Measurements from ENCODE around the gene ROBO1. TPM values are rescaled to one million over a fixed set of nuclear protein-coding genes. Genes with fewer than 3 reads are reported as not detected.

Gene ROBO1
- polyA plus RNA-seq, 3 donors, result 86.9 to 107 (median 102) TPM

DNA sequence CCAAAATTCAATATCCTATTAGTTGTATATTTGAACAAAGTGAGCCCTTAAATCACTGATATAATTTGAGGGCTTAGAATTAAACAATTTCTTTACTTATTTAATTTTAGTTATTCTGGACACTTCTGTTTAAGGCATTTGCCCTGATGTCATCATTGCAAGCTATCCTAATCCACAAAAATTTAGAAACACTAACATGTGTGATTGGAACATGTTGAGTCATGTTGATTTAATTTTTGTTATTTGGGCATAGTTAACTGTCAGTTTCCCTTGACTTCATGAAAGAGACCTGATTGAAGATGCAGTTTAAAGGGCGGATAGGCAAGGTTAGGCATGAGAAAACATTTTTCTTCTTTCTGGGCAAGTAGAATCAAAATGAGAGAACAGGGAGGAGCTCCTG, 682.6 kb downstream of the ROBO1 start:
- no peak for DNase-seq

DNA sequence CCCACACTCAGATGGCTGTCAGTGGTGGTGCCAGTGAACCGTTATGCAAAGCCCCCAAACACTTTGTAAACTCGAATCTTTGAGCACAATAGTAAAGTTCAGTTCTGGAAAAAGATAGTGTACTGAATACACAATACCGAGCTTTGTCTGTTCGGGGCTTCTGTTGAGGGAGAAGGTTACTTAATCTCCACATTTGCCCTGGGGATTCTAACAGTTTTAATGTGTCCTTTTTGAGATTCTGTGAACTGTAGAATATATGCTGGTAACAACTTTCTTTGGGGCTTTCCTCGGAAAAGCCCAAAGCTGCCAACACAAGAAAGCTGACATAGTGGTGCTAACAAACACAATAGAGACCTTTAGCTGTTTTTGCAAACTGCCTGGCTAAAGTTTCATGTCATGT, 686.5 kb downstream of the ROBO1 start:
- no peak for DNase-seq

DNA sequence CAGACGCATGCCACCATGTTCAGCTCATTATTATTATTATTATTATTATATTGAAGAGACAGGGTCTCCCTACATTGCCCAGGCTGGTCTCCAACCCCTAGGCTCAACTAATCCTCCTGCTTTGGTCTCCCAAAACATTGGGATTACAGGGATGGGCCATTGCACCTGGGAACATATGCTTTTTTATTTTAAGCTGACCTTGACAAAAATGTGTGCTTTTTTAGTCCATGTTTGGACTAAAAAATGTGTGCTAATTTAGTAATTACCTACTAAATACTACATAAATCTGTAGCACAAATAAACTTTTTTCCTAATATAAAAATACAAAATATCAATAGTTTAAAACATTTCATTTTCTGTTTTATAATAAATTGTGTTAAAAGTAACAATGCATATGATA, 693.2 kb downstream of the ROBO1 start:
- no peak for DNase-seq

DNA sequence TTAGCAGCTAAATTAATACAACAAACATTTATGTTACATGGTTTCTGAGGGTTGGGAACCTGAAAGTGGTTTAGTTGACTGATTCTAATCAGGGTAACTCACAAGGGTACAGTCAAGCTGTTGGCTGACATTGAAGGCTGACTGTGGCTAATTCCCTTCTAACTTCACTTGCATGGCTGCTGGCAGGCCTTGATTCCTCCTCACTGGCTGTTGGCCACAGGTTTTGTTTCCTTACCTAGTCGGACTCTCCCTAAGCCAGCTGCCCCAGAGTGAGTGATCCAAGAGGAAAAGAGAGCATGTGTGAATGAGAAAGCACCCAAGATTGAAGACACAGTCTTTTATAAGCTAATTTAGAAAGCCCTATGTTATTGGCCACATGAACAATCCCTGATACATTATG, 700.1 kb downstream of the ROBO1 start:
- DNase-seq, result no peak

DNA sequence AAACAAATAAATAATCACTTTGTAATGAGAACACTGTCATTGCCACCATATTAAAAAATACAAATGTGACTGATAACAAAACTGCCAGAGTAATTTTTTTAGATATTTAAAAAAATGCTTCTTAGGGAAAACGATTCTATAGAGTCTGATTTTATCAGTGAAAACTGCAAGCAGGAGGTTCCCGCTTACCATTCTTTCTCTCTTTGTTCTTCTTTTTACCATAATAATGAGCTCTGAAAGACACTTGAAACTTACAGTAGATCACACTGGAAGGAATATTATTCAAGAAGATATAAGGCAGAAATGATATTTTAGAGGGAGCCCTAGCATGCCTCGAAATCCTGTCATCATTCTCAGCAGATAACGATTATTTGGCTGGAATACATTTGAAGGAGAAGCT, 701.3 kb downstream of the ROBO1 start:
- DNase-seq, result no peak

DNA sequence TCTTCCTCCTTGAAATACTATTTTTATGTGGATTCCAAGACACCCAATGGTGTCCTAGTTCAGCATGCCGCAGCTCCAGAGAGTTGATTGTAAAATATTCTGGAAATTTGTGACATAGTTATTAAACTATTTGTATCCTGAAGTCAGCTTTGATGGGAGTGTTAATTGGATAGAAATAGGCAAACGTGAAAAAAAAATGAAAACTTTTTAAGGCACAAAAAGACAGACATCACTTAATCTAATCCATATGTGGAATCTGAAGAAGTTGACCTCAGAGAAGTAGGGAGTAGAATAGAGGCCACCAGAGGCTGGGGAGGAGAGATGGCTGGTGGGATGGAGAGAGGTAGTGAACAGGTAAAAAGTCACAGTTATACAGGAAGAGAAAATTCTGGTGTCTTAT, 704.2 kb downstream of the ROBO1 start:
- DNase-seq, result no peak

DNA sequence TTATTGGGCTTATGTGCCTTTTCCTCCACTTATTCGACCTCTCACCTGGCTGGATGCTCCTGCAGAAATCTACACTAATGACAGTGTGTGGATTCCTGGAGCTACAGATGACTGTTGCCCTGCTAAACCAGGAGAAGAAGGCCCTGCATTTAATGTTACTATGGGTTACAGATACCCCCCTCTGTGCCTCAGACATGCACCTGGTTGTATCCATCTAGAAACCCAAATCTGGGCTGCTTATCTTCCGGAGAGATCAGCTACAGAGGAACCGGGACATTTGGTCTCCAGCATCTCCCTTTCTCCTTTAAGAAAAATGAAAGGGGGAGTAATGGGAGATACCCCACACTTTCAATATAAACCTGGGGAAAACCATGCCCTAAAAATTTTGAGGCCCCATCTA, 710.0 kb downstream of the ROBO1 start:
- no peak for DNase-seq

DNA sequence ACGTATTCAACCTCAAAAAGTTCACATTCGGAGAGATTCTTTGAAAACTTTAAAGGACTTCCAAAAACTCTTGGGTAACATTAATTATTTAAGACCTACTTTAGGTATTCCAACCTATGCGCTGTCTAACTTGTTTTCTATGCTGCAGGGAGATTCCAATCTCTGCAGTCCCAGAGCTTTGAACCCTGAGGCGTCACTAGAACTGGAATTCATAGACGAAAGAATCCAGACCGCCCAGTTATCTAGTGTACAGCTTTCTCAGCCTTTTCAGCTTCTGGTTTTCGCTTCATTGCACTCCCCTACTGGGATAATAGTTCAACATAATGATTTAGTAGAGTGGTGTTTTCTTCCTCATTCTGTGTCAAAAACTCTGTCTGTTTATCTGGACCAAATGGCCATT, 711.3 kb downstream of the ROBO1 start:
- no peak for DNase-seq

DNA sequence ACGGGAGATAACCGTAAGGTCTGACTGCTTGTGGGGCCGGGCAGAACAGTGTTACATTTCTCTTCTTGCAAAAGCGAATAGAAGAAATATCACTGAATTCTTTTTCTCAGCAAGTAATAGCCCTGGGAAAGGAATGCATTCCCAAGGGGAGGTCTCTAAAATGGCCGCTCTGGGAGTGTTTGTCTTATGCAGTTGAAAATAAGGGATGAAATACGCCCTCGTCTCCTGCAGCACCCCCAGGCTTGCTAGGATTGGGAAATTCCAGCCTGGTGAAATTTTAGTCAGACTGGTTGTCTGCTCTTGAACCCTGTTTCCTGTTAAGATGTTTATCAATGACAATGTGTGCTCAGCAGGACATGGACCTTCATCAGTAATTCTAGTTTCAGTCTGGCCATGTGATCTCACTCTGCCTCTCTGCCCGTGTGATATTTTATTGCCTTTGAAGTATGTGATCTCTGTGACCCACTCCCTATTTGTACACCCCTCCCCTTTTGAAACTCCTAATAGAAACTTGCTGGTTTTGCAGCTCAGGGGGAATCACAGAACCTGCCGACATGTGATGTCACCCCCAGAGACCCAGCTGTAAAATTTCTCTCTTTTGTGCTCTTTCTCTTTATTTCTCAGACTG, 715.6 kb downstream of the ROBO1 start:
- no peak for DNase-seq

DNA sequence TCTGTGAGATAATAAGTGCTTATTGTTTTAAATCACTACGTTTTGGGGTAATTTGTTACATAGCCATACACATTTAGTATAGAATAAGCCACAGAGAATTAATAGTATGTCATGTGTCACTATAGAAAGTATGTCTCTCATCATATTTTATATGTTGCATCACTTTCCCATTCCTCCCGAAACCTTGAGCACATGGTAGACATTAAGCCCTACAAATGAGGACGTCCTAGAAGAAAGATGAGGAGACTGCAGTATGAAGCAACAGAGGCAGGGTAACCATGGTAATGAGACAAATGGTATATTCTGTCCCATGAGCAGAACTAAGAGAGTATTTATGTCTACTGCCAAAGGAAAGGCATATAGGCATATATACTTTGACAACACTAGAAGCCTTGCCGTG, 720.2 kb downstream of the ROBO1 start:
- DNase-seq, result no peak

DNA sequence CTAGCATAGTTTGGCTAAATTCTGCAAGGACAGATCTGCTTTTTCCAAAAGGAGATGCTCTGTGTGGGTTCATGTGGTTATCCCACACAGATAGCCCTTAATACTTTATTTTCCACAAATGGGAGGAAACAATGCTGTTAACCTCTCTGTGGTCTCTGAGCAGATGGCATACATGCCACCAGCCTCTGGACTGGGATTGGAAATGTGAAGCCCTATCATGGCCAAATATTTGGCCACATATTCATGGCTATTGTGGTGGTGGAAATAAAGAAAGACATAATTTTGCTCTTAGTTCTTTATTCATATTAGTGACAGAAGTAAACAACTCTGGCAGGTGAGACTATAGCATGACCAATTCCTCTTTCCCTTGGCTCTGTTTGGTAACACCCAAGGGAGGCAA, 726.2 kb downstream of the ROBO1 start:
- no peak for DNase-seq

DNA sequence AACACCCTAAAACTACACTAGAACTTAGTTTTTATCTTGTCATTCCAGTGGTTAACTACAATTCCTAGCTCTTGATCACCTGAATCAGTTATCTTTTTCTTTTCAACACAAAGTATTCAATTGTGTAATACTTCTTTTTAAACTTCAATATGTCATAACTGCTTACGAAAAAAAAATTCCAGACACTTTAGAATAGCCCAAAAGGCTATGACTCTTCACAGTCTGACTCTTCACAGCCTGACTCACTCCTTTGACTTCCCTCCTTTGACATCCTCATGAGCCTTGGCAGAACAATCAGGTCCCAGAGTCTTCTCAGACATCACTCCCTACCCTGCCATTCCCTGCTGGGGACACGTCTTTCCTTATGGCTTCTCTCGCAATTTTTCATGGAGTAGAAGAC, 727.1 kb downstream of the ROBO1 start:
- DNase-seq, result no peak

DNA sequence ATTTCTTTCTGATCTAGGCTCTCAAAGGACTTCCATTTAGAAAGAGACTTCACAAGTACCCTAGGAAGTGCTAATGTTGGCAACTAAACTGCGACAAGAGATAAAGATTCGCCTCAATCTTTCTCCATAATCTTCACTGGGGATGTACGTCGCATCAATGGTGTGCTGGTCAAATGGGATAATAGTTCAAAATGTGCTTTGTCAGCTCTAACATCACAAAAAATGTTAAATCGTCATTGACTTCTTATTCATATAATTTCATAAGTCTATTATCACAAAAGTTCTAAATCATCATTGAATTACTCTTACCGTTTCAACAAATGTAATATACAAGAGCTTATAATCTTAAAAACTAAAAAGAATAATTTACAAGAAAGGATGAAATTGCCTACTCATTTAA, 727.7 kb downstream of the ROBO1 start:
- no peak for DNase-seq

DNA sequence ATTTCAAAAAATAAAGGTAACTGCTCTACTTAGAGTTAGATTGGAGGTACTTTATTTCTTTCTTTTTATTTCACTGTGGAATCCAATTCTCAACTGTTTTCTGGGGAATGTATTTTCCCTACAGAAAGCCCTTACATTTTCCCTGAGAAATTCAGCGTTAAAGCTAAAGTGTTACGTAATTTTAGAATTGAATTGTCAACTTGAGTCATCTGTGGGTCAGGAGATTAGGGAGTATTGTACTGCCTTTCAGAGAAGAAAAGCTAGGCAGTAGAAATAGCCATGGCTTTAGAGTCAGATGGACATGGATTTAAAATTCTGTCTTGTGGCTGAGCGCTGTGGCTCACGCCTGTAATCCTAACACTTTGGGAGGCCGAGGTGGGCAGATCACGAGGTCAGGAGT, 728.6 kb downstream of the ROBO1 start:
- no peak for DNase-seq

DNA sequence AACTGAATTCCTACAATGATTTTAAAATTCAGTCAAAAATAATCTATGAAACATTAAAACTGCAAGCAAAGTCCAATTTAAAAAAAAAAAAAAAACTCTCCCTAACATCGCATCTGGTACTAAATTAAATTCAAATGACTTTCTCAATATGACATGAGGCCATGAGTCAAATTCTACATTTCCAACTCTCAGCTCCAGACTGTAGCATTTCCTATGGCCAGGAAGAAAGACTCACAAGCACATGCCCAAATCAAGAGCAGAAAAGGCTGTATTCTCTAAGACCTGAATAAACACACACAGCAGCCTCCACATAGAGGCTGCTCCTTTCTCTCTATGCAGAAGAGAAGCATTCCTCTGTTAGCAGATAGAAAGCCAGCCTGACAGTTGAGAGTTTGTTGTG, 729.2 kb downstream of the ROBO1 start:
- DNase-seq, result no peak

DNA sequence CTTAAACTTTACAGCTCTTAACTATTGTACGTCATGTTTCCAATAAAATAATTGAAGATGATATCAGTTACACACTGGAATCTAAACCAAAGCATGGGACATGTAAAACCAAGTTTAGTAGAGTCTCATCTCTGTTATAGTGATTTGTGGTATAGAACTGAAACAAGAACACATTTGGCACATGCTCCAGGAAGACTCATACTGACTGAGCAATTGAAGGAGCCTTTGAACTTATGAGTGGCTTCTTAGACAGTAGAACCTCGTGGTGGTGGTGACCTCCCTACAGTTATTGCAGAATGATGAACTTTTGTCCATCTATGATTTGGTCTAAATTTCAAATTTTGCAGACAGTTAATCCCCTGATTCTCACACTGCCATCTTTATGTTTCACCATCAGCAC, 729.7 kb downstream of the ROBO1 start:
- DNase-seq, result no peak

DNA sequence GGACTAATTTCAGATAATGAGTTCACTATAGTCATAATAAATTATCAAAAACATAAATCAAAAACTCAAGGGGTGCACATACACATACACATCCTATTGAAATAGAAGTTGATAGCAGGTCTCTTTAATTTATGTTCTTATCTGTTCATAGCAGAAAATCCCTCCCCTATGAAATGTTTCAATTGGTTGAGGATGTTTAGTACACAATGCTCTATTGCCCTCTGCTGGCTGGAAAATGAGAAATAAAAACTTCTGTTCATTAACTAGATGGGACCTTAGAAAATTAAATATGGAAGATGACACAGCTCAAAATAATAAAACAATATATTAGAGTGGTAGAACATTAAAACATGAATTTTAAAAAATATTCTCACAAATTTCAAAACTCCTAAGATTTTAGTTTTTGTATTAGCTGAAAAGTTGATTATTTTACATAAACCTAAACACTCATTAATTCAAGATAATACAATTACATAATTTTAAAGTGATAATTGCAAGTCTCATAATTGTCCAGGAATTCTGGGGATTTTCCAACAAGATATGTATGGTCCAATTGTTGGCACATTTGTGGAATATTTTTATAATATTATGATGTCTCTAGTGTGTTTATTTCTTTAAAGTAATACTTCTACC, 735.0 kb downstream of the ROBO1 start:
- peak; percentile 58 for DNase-seq

DNA sequence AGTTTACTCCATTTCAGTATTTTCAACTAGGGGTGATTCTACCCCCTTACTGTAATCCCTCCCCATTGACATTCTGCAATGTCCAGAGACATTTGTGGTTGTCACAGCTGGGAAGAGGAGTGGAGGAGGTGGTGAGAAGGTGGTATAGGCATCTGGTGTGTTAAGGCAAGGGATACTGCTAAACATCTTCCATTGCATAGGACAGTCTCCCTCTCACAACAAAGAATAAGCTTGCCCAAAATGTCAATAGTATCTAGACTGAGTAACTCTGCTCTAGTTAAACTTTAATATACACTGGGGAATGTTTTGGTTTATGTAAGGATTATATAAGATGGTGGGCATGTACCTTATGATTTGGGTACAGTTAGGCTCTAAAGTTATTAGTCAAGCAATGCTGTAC, 737.6 kb downstream of the ROBO1 start:
- DNase-seq, result no peak

DNA sequence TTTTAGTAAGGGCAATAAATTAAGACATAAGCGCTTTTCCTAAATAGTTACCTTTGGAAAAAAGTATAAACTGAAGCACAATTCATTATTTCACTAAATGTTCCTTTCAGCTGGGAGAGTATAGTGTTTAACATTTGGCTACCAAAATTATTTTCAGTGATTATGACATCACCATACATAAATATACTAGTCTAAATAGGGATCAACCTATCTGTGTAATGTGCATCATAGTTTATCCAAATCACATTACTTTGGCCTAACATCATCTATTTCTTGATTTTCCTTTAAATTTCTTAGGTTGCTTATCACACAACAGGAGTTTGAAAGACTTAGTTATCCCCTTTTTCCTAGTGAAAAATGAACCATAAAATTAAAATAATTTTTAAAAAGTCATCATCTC, 738.9 kb downstream of the ROBO1 start:
- no peak for DNase-seq

DNA sequence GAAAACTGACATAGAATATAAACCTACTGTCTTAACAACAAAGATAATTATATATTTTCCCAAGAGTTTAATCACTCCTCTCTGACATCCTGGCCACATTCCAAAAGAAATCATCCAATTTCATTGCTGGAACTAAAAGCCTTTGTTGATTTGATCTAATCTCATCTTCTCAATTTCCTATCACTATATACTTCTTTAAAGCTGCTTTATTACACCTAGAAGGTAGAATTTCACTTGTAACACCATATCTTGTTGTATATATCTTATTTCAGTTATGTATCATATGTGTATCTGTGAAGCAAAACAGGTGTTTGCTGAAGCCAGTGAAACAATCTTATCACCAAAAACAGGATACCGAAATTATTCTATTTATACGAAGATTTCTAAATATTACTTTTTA, 740.2 kb downstream of the ROBO1 start:
- no peak for DNase-seq

DNA sequence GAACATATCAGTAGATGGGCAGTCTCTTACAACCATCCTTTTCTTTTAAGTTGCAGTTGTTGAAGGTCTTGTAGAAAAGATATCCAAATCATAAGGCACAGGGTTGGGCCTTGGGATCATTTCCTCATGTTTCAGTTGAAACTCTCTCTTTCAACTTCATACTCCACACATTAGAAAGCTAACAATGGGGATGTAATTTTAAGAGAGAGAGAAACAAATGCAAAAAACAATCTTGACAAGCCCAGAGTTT, 747.9 kb downstream of the ROBO1 start:
- no peak for DNase-seq

DNA sequence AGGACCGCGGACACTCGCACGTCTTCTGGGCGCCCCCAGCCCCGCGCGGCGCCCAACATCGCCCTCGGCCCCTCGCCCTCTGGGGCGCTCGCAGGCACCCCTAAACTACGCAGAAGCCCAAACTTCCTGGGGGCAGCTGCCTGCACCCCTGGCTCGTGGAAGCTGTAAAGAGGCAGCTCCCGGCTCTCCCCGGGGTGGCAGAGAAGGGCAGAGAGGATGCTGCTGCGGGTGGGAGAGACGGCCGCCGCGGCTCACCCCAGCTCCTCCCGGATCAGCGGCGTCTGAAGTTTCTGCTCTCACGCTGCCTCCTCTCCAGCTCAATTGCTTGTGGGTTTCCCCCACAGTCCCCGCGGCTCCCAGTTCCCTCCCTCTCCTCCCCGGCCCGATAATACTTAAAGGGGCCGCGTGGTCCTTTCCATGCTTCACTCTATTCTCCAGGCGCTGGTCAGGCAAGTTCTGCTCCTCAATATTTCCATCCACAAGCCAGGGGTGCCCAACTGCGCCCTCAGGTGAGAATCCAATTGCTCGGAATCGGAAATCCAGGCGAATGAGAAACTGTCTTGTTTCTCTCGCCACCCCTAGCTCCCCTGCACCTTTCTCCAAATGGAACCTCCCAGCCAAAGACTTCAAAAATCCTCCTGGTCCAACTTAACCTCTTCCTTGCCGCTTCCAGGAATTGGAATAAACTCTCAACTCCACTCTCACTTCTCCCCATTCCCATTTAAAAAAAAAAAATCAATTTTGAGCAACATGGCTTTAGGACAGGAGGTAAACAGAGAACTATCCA, 748.5 kb downstream of the ROBO1 start:
- DNase-seq, result peak; percentile 90

DNA sequence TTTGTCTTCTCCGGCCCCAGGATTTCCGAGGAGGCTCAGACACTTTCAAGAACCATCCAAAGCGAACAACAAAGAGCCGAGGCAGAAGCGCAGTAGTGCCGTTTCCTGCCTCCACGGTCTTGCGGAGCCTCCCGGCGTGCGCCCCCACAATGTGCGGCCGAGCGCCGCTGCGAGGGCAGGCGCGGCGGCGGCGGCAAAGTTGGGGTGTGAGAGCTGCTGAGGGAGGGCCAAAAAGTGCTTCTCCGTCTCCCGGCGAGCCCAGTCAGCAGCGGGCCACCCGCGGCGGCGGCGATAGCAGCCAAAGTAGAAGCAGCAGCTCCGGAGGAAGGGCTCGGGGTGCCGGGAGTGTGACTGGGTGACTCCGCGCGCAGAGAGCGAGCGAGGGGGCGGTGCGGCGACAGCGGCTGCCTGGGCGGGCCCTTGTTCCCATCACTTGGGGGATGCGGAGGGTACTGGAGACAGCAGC, 749.1 kb downstream of the ROBO1 start:
- DNase-seq, result peak; percentile 53

DNA sequence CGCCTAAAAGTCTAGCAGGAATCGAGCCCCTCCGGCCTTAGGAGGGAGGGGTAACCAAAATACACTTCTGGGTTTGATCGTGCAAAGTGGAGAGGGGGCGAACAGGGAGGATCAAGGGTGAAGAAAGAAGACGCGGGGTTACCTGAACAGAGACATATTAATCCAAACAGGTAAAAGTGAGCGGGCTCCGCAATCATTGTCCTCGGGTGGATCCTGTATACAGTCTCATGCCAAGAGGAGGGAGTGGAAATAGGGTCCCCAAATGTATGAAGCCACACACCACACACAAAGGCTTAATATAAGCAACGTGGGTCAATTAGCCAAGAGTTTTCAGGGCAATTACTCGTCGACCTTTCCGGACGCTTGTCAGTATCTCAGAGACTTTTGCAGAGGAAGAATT, 749.5 kb downstream of the ROBO1 start:
- DNase-seq, result no peak

Measured in renal pelvis (tissue), 4 donors.